Measurements from ENCODE around the gene SOX2. TPM values are rescaled to one million over a fixed set of nuclear protein-coding genes. Genes with fewer than 3 reads are reported as not detected.
"Not testable (repeated sequence)": the region's sequence is repeated elsewhere in the genome, so short reads cannot be mapped to it uniquely, and the experiment has no call there.

Gene SOX2
- total RNA-seq, 1 donor from 2014 or later: 12.4 TPM

DNA sequence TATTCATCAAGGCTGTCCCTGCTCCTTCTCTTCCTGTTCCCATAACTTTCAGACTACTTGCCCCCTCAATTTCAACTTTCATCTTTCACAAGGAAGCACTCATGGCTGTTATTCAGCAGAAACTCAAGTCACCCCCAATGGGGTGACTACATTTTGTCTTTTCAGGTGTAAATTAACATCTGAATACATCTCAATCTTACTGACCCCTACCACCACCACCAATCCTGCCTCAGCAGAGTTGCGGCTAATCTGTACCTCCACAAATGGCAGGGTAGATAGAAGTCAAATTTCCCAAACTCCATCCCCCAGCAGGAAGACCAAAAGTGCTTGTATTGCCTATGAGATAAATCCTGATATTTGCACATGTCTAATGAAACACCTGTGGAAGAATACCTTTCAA, 19.2 kb downstream of the SOX2 start:
- intact Hi-C loops (cut with DNase I): no loop called here

GRCh38 chr3:181735911-181736310, 24.2 kb downstream of the SOX2 start:
- DNase-seq (ENCODE audit: low spot score) (no peak), ATAC-seq (peak; percentile 38)
- intact Hi-C loops (cut with DNase I): no loop called here

More for the DNA sequence above, 19.2 kb downstream of the SOX2 start:
- no peak for ATAC-seq
- DNase-seq (ENCODE audit: low spot score): no peak

- no peak for DNase-seq (ENCODE audit: low spot score)
- ATAC-seq: no peak
- intact Hi-C loops (cut with DNase I): no loop called here
These were observed 26.8 kb downstream of the SOX2 start for GRCh38 chr3:181738551-181738950.

- intact Hi-C loops (cut with DNase I): no loop called here
- no peak for DNase-seq (ENCODE audit: low spot score)
- no peak for ATAC-seq
These were observed 27.9 kb downstream of the SOX2 start for GRCh38 chr3:181739628-181740027.

- intact Hi-C loops (cut with DNase I): no loop called here
- no peak for DNase-seq (ENCODE audit: low spot score)
- no peak for ATAC-seq
These were observed 29.7 kb downstream of the SOX2 start for GRCh38 chr3:181741417-181741816.

DNA sequence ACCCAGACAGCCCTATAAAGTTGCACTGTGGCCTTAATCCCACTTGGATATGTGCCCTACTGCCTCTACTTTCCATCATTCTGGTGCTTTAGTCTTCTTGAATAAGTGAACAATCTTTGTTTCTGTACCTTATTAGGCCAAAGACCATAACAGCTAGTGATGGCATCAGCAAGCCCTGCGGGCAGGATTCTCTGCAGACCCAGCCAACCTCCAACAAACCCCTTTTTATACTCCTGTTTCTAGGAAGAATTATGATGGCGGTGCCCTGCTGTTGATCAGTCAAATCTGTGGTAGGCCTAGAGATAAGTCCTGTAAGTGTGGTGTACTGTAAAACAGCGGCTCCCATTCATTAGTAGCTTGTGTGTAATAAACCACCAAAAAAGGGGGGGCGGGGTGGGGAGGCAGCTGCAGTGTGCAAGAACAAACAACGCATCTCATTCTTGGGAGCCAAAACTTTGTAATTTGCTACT, 40.5 kb downstream of the SOX2 start:
- ATAC-seq: no peak
- DNase-seq (ENCODE audit: low spot score): no peak
- intact Hi-C loops (cut with DNase I): no loop called here

DNA sequence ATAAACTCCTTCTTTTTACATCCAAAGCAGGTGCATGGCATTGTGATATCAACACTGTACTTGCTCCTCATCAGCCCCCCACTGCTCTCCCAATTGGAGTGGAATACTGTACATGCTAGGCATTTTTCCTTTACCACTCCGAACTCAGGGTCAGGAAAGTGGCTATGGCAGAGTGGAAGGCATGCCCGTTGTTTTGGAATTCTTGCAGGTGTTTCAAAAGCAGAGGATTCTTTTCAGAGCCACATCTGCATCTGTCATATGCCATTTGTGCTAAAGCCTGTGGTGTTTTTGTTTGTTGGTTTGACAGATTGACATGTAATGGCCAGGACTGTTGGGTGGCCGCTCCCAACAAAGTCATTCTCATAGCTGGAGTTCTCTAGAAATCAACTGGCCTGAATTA, 41.7 kb downstream of the SOX2 start:
- intact Hi-C loops (cut with DNase I): no loop called here
- DNase-seq (ENCODE audit: low spot score) (no peak), ATAC-seq (no peak)

DNA sequence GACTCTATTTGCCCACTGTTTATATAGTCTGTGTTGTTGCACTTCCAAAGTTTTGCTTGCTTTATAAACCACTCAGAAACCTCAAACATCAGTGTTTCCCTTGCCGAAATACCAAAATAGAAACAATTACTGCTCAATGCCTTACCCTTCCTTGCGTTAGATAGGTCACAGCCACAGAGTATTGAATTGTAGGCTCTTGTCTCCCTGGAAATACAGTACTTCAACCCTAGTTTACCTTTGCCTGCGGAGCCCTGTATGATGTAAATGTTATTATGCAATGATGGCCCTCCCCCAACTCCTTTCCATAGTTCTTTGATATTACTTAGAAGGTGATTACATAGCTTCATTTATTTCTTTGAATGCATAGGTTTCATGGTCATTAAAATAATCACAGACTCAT, 44.2 kb downstream of the SOX2 start:
- DNase-seq (ENCODE audit: low spot score): no peak
- no peak for ATAC-seq
- intact Hi-C loops (cut with DNase I): no loop called here

GRCh38 chr3:181756645-181757297, 45.0 kb downstream of the SOX2 start:
- DNase-seq (ENCODE audit: low spot score): no peak
- intact Hi-C loops (cut with DNase I): no loop called here
- ATAC-seq: no peak

- intact Hi-C loops (cut with DNase I): no loop called here
- no peak for ATAC-seq
- DNase-seq (ENCODE audit: low spot score): no peak
These were observed 46.1 kb downstream of the SOX2 start for GRCh38 chr3:181757694-181758306.

DNA sequence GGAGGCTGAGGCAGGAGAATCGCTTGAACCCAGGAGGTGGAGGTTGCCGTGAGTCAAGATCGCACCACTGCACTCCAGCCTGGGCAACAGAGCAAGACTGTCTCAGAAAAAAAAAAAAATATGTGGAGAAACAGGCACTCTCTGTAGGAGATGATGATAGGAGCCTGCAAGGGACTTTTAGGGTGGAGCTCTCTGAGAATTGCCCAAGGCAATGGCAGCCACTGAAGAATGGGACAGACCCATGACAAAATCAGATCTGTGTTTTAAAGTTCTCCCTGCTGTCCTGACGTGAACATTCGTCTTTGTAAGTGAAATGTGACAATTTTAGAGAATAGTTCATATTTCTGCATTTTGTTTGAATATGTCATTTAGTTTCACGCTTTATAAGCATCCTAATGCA, 50.2 kb downstream of the SOX2 start:
- ATAC-seq: no peak
- intact Hi-C loops (cut with DNase I): no loop called here
- no peak for DNase-seq (ENCODE audit: low spot score)

- DNase-seq (ENCODE audit: low spot score); intact Hi-C loops (cut with DNase I); ATAC-seq: not testable (repeated sequence)
These were observed 52.3 kb downstream of the SOX2 start for GRCh38 chr3:181764033-181764432.

Data from sciatic nerve (tissue), 2 donors.